Caco-2 (cell line): Measurements from ENCODE around the gene ALDH2. TPM values are rescaled to one million over a fixed set of nuclear protein-coding genes. Genes with fewer than 3 reads are reported as not detected.
"Not testable (repeated sequence)": the region's sequence is repeated elsewhere in the genome, so short reads cannot be mapped to it uniquely, and the experiment has no call there.

Experiments used
- BruUV-seq: library from RNA; stranded (reverse); fragments of 400-500 nt; replicated peaks from 2 replicates; lab custom pipeline; 2021; lab: Mats Ljungman, UMichigan
- CTCF ChIA-PET: fragments of 300-600 bp; sonication (Branson Sonifier 250); formaldehyde crosslinking; loops from one replicate; lab custom pipeline; 2022; ENCODE audit warnings: antibody characterized with exemption; lab: Charles Lee
- POLR2A ChIA-PET: fragments of 300-600 bp; sonication (Branson Sonifier 250); formaldehyde crosslinking; loops from one replicate; lab custom pipeline; 2022; ENCODE audit warnings: antibody characterized with exemption; lab: Charles Lee
- DNase-seq, 2 experiments: peaks; one replicate each; pipeline versions ENCODE4 v3.0.0 to v3.0.0-alpha.2; 2020 to 2022
- H3K27me3 ChIP-seq: replicated peaks from 2 replicates; pipeline ENCODE4 v1.6.0; 2011; ENCODE audit warnings: low read length; ENCODE audit not compliant: control insufficient read depth, insufficient read depth
- H3K36me3 ChIP-seq: 2 replicates; pipeline ENCODE4 v1.5.1; 2011; ENCODE audit warnings: low read length; ENCODE audit not compliant: control insufficient read depth, insufficient read depth
- H3K4me1 ChIP-seq: fragments of 250-450 bp; sonication (Bioruptor Pico); 2 replicates; pipeline ENCODE4 v1.5.1; 2020; ENCODE audit warnings: mild to moderate bottlenecking
- H3K4me3 ChIP-seq: 2 replicates; pipeline ENCODE4 v1.5.1; 2011; ENCODE audit warnings: low read depth, mild to moderate bottlenecking, control low read depth, low read length
- H3K9me3 ChIP-seq: fragments of 250-450 bp; sonication (Bioruptor Pico); 2 replicates; pipeline ENCODE4 v1.5.1; 2020; ENCODE audit warnings: mild to moderate bottlenecking, moderate library complexity
- H3K27ac Mint-ChIP-seq: one replicate; pipeline ENCODE4 v1.8.0; 2022; ENCODE audit warnings: mixed read lengths; ENCODE audit not compliant: unreplicated experiment
- H3K27me3 Mint-ChIP-seq: one replicate; pipeline ENCODE4 v1.8.0; 2022; ENCODE audit warnings: mixed read lengths; ENCODE audit not compliant: insufficient read depth, unreplicated experiment
- H3K36me3 Mint-ChIP-seq: one replicate; pipeline ENCODE4 v1.8.0; 2022; ENCODE audit warnings: mild to moderate bottlenecking, mixed read lengths; ENCODE audit not compliant: insufficient read depth, unreplicated experiment
- H3K4me1 Mint-ChIP-seq: one replicate; pipeline ENCODE4 v1.8.0; 2022; ENCODE audit warnings: low read depth, mixed read lengths; ENCODE audit not compliant: unreplicated experiment
- H3K4me3 Mint-ChIP-seq: one replicate; pipeline ENCODE4 v1.8.0; 2022; ENCODE audit warnings: mild to moderate bottlenecking, moderate library complexity, mixed read lengths; ENCODE audit not compliant: unreplicated experiment
- H3K9me3 Mint-ChIP-seq: one replicate; pipeline ENCODE4 v1.8.0; 2022; ENCODE audit warnings: mixed read lengths; ENCODE audit not compliant: unreplicated experiment
- intact Hi-C: fragments of 100-400 bp; cut with micrococcal nuclease; formaldehyde crosslinking; loops from one replicate; pipeline ENCODE4 v1.10.0; 2022; ENCODE audit not compliant: unreplicated experiment
- total RNA-seq: library from RNA; stranded (reverse); gene quantifications from 2 replicates; pipeline ENCODE4 v1.2.3, GENCODE V29; 2022
- TF ChIP-seq, protein P1 (sequence below), 2 experiments: fragments of 200-600 bp in 1 of 2; IDR thresholded peaks; 1 replicate in 1 of 2; 2 replicates in 1 of 2; pipeline versions ENCODE4 v1.5.1 to v1.8.0; 2011 to 2022; ENCODE audit warnings: antibody characterized with exemption in 1 of 2, control low read depth in 1 of 2, inconsistent platforms in 1 of 2, low read depth in 1 of 2, low read length in 1 of 2, mild to moderate bottlenecking in 1 of 2, moderate library complexity in 1 of 2; ENCODE audit not compliant: insufficient read depth in 1 of 2, severe bottlenecking in 1 of 2, unreplicated experiment in 1 of 2

ALDH2 gene
- total RNA-seq, 1 experiment from 2014 or later, result 196 TPM

DNA sequence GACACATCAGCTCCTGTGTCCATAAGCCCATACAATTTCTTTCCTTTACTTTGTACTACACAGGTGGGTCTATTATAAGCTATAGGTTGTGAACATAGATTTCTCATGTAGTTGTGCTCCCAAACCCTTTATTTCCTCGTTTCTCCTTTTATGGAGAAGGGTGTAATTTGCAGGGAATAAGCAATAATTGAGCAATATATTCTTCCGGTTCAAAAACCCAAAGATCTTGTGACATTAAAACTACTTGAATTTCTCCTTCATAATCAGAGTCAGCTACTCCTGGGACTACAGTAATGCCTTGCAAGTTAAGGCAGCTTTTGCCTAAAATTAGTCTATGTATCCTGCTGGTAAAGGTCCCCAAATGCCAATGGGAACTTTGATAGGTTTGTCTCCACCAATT, 56.2 kb downstream of the ALDH2 start:
- Mint-ChIP-seq H3K27me3 (no peaks in the 10 kb centered on the region), H3K4me3 (no peak overlapping the region), H3K36me3 (peaks cover 17% of the 10 kb centered on the region), H3K4me1 (peaks cover 14% of the 10 kb centered on the region), H3K9me3 (no peaks in the 10 kb centered on the region), H3K27ac (peak overlapping the region; percentile 70)
- H3K27me3 ChIP-seq, result no peaks in the 10 kb centered on the region
- BruUV-seq, result no TSS peak
- ChIA-PET POLR2A (no interaction called here), CTCF (interaction anchor here (0.7 kb wide), 1 partner anchor 10 kb away, joined by 4 read pairs; no protein-coding TSS in a partner anchor)
- DNase-seq, result no peak
- H3K36me3 ChIP-seq, result no peaks in the 10 kb centered on the region
- intact Hi-C loops, result loop anchor here (5.0 kb wide), 2 partner anchors 119 to 189 kb away; partner anchors contain the start of genes ERP29 and TMEM116
- H3K9me3 ChIP-seq, result no peaks in the 10 kb centered on the region
- H3K4me1 ChIP-seq, result peaks cover 39% of the 10 kb centered on the region
- TF ChIP-seq, protein P1, sequence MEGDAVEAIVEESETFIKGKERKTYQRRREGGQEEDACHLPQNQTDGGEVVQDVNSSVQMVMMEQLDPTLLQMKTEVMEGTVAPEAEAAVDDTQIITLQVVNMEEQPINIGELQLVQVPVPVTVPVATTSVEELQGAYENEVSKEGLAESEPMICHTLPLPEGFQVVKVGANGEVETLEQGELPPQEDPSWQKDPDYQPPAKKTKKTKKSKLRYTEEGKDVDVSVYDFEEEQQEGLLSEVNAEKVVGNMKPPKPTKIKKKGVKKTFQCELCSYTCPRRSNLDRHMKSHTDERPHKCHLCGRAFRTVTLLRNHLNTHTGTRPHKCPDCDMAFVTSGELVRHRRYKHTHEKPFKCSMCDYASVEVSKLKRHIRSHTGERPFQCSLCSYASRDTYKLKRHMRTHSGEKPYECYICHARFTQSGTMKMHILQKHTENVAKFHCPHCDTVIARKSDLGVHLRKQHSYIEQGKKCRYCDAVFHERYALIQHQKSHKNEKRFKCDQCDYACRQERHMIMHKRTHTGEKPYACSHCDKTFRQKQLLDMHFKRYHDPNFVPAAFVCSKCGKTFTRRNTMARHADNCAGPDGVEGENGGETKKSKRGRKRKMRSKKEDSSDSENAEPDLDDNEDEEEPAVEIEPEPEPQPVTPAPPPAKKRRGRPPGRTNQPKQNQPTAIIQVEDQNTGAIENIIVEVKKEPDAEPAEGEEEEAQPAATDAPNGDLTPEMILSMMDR (IDR thresholded peaks at IDR 0.05; ENCODE audit: insufficient read depth in 1 of 2, low read depth in 1 of 2, low read length in 1 of 2, severe bottlenecking in 1 of 2, unreplicated experiment in 1 of 2), result no peak
- no peak overlapping the region for H3K4me3 ChIP-seq

DNA sequence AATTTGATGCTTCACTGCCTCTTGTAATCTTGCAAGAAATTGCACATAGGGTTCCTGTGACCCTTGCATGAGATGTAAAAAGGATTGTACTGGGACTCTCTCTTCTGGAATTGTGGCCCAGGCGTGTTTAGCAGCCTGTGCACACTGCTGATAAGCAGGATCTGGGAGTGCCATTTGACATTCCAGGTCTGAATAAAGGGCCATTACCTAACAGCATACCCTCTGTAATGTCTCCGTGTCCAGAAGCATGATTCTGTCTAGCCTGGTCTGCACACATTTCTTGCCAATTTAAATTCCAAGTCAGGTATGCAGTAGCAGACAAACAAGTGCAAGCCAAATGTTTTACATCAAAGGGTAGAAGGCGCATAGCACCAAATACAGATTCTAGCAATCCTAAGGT, 57.2 kb downstream of the ALDH2 start:
- ChIA-PET POLR2A (interaction anchor here (0.6 kb wide), 1 partner anchor 18 kb away, joined by 3 read pairs; the partner anchor contains the start of gene MAPKAPK5), CTCF (interaction anchor here (0.7 kb wide), 1 partner anchor 11 kb away, joined by 4 read pairs; no protein-coding TSS in a partner anchor)
- TF ChIP-seq, protein P1 (IDR thresholded peaks at IDR 0.05; ENCODE audit: insufficient read depth in 1 of 2, low read depth in 1 of 2, low read length in 1 of 2, severe bottlenecking in 1 of 2, unreplicated experiment in 1 of 2), result no peak
- no peaks in the 10 kb centered on the region for H3K36me3 ChIP-seq
- Mint-ChIP-seq H3K27ac (peak overlapping the region; percentile 70), H3K4me1 (peaks cover 14% of the 10 kb centered on the region), H3K4me3 (no peak overlapping the region), H3K36me3 (peaks cover 10% of the 10 kb centered on the region), H3K9me3 (no peaks in the 10 kb centered on the region), H3K27me3 (no peaks in the 10 kb centered on the region)
- intact Hi-C loops, result loop anchor here (2.0 to 5.0 kb wide), 3 partner anchors 17 to 188 kb away; partner anchors contain the start of genes ERP29 and TMEM116
- BruUV-seq, result no TSS peak
- no peaks in the 10 kb centered on the region for H3K27me3 ChIP-seq
- no peaks in the 10 kb centered on the region for H3K9me3 ChIP-seq
- peak; percentile 68 to 75 for DNase-seq
- no peak overlapping the region for H3K4me3 ChIP-seq
- H3K4me1 ChIP-seq, result peaks cover 39% of the 10 kb centered on the region

GRCh38 chr12:111824312-111824711, 57.6 kb downstream of the ALDH2 start:
- intact Hi-C loops, result loop anchor here (2.0 to 5.0 kb wide), 3 partner anchors 16 to 188 kb away; partner anchors contain the start of genes ERP29 and TMEM116
- H3K27me3 Mint-ChIP-seq, H3K9me3 Mint-ChIP-seq, H3K27me3 ChIP-seq, H3K9me3 ChIP-seq, H3K36me3 ChIP-seq, POLR2A ChIA-PET, BruUV-seq, H3K4me3 ChIP-seq, H3K4me3 Mint-ChIP-seq, CTCF ChIA-PET: not testable (repeated sequence)
- peaks cover 10% of the 10 kb centered on the region for H3K36me3 Mint-ChIP-seq
- TF ChIP-seq, protein P1 (IDR thresholded peaks at IDR 0.05; ENCODE audit: insufficient read depth in 1 of 2, low read depth in 1 of 2, low read length in 1 of 2, severe bottlenecking in 1 of 2, unreplicated experiment in 1 of 2), result peak; percentile 31 to 59
- H3K4me1 ChIP-seq, result peaks cover 35% of the 10 kb centered on the region
- H3K27ac Mint-ChIP-seq, result peak overlapping the region; percentile 70
- DNase-seq, result peak in 1 of 2 experiments; percentile 36
- H3K4me1 Mint-ChIP-seq, result peaks cover 13% of the 10 kb centered on the region
